ENCODE data around the gene USP6NL.

Gene USP6NL

DNA sequence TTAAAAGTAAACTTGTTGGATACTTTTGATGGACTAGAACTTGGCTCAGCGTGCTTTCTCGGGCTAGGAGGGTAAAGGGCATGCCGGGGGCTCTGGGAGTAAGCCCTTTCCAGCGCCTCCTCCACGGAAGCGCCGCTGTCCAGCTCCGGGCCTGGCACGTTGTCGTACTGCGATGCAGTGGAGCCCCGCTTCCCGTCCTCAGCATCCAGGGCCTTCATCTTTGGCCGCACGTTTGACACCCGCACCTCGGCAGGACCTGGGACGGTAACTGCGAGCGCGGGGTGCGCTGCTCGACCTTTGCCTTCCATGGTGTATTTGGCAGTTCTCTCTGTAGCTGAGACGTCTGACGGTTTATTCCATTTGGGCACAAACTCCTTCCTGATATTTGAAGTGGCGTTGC is 148.3 kb downstream of the USP6NL start:
- Mint-ChIP-seq H3K27me3 (no peaks in the 10 kb centered on the region), H3K4me3 (no peak overlapping the region), H3K36me3 (ENCODE audit: low read depth) (peaks cover 5% of the 10 kb centered on the region), H3K27ac (no peak overlapping the region), H3K4me1 (no peaks in the 10 kb centered on the region), H3K9me3 (no peaks in the 10 kb centered on the region)
- ATAC-seq (no peak), DNase-seq (no peak)

DNA sequence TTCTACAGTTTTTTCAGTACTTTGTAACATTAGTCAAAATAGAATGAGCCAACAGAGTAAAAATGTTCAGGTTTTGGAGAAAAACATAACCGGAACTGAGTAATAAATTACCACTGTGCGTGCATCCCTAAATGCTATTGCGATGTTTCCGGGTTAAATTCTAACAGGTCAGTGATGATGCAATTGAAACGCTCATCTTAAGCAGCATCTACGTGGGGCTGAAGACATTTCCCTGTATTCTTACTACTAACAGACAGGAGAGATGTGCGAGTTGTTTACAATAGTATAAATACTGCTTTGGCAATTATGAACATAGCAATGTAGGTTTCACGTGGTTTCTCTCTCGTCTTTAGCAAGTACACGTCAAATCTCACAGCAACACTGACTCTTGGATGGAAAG is 149.4 kb downstream of the USP6NL start:
- no peak for DNase-seq
- H3K9me3 Mint-ChIP-seq: no peaks in the 10 kb centered on the region
- no peak for ATAC-seq
- H3K27ac Mint-ChIP-seq: no peak overlapping the region
- H3K4me3 Mint-ChIP-seq: no peak overlapping the region
- H3K27me3 Mint-ChIP-seq: no peaks in the 10 kb centered on the region
- H3K36me3 Mint-ChIP-seq (ENCODE audit: low read depth): peaks cover 5% of the 10 kb centered on the region
- H3K4me1 Mint-ChIP-seq: no peaks in the 10 kb centered on the region

DNA sequence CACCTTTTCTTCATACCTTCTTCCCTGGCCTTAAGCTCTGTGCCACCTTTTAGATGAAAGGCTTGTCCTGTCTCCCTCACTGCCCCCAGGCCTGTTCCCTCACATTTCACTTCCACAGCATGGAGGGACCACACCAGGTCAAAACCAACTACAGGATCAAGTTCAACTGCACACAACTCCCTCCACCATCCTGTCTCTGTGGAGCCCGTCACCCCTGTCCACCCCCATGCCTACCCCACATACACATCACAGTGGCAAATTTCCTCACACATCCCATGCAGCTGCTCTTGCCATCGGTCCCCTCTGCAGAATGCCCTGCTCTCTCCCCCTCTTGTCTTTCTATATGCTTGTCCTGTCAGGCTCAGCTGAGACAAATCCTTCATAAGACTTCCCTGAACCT is 154.1 kb downstream of the USP6NL start:
- Mint-ChIP-seq H3K27me3 (no peaks in the 10 kb centered on the region), H3K36me3 (ENCODE audit: low read depth) (no peaks in the 10 kb centered on the region), H3K4me3 (no peak overlapping the region), H3K9me3 (no peaks in the 10 kb centered on the region), H3K27ac (no peak overlapping the region), H3K4me1 (no peaks in the 10 kb centered on the region)
- no peak for ATAC-seq
- DNase-seq: no peak

DNA sequence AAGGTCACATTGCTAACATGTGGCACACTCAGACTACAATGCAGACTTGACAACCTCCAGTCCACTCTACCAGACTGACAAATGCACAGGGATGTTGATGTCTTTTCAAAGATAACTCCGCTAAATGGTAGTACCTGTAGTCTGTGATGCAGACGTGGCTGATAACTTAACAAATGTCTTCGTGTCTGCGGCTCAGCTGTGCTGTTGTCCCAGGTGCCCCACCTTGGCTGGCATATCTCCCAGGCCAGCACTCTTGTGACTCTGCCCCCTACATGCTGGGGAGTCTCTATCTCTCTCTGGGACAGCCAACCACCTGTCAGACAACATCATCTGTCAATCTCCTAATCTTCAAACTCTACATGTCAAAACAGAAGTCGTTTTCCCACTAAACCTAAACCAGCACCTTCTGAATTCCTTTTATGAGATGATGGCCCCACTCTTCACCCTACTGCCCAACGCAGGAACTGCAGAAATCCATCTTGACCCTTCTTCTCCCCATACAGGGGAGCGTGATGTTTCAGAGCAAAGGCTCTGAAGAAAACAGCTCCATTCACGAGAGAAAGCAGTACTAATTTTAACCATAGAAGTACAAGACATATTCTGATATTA is 156.4 kb downstream of the USP6NL start:
- no peaks in the 10 kb centered on the region for H3K36me3 Mint-ChIP-seq (ENCODE audit: low read depth)
- DNase-seq: no peak
- peaks cover 2% of the 10 kb centered on the region for H3K4me1 Mint-ChIP-seq
- H3K27me3 Mint-ChIP-seq: no peaks in the 10 kb centered on the region
- no peaks in the 10 kb centered on the region for H3K9me3 Mint-ChIP-seq
- H3K27ac Mint-ChIP-seq: no peak overlapping the region
- H3K4me3 Mint-ChIP-seq: no peak overlapping the region
- no peak for ATAC-seq

DNA sequence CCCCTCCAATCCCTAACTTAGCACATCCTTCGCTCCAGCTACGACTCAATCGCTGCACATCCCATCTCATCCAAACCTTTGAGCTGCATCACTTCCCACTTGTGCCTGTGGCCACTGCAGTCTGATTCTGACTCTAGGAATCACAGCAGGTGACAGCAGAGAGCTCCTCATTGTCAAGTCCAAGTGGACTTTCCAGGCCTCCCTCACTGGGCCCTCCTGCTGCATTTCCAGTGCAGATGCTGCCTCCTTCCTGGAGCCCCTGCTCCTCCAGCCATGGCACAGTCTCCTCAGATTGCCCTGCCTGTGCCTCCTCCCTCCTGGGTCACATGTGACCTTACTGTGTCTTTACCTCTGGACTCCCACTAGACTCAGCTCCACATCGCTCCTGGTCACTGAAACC is 157.3 kb downstream of the USP6NL start:
- Mint-ChIP-seq H3K27ac (no peak overlapping the region), H3K4me1 (peaks cover 2% of the 10 kb centered on the region), H3K36me3 (ENCODE audit: low read depth) (no peaks in the 10 kb centered on the region), H3K4me3 (no peak overlapping the region), H3K9me3 (no peaks in the 10 kb centered on the region), H3K27me3 (no peaks in the 10 kb centered on the region)
- DNase-seq (no peak), ATAC-seq (no peak)

DNA sequence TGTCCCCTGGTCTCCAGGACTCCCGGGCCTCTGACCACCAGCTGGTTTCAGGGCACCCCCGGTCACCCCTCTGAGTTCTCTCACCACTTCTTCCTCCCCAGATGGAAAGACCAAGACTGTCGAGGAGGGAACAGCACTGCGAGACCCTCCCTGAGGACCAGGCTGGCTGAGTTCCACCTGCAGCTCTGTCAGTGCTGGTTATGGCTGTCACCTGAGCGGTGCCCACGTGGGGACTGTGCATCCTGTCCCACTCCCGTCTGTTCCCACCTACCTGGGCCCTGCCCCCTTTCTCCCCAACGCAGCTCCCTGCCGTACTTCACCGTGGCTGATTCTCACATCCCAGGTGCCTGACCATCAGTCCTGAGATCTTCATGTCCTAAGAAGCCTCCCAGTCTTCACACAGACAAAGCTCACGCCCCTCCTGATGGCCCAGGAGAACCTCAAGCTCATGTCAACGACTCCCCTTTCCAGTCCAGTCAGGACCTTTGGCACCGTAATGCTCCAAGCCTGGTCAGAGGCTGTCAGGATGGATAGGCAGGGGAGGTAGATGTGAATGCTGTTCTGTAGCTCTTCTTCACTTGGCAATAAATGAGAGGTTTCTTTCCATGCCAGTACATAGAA is 159.7 kb downstream of the USP6NL start:
- no peak for ATAC-seq
- H3K4me1 Mint-ChIP-seq: peaks cover 12% of the 10 kb centered on the region
- H3K27me3 Mint-ChIP-seq: peaks cover 3% of the 10 kb centered on the region

DNA sequence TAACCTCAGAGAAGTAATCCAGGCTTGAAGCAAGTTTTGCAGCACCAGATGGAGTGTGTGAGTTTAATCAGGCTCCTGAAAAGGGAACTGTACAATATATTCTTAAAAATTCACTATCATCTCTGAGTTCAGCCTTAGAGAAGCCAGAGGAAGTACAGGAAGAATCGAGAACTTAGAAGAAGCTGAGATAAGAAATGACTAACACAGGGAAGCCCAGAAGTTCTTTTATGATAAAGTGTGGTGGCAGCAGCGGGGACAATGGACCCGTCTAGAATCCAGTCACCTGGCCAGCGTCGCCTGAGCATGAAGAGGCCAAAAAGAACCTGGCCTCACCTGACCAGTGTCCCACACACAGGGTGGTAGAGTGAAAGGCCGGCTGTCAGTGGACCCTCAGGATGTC is 161.0 kb downstream of the USP6NL start:
- Mint-ChIP-seq H3K9me3 (no peaks in the 10 kb centered on the region), H3K27me3 (peaks cover 7% of the 10 kb centered on the region), H3K4me1 (peaks cover 15% of the 10 kb centered on the region), H3K4me3 (no peak overlapping the region), H3K36me3 (ENCODE audit: low read depth) (no peaks in the 10 kb centered on the region), H3K27ac (no peak overlapping the region)
- ATAC-seq: no peak
- DNase-seq: no peak

More for the DNA sequence above, 159.7 kb downstream of the USP6NL start:
- no peak for DNase-seq
- Mint-ChIP-seq H3K4me3 (no peak overlapping the region), H3K36me3 (ENCODE audit: low read depth) (no peaks in the 10 kb centered on the region), H3K27ac (no peak overlapping the region), H3K9me3 (no peaks in the 10 kb centered on the region)

DNA sequence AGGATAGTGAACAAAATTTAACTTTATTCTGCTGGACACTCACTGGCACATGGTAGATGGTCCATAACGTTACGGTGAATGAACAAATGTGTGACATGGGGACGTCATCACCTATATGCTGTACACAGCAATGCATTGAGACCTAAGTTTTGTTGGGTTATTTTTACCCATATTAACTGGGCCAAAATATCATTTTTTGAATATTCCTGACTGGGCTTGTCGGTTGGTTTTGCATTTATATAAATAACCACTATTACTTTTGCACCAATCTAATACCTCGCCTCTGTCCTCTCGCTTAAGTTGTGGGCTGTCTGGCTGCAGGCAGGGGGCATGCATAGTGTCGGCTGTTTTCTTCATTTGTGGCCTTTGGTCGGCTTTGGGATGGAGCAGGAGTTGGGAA is 161.7 kb downstream of the USP6NL start:
- no peak overlapping the region for H3K27ac Mint-ChIP-seq
- peaks cover 15% of the 10 kb centered on the region for H3K4me1 Mint-ChIP-seq
- no peak overlapping the region for H3K4me3 Mint-ChIP-seq
- peaks cover 7% of the 10 kb centered on the region for H3K27me3 Mint-ChIP-seq
- H3K36me3 Mint-ChIP-seq (ENCODE audit: low read depth): no peaks in the 10 kb centered on the region
- no peak for DNase-seq
- H3K9me3 Mint-ChIP-seq: no peaks in the 10 kb centered on the region
- ATAC-seq: no peak

DNA sequence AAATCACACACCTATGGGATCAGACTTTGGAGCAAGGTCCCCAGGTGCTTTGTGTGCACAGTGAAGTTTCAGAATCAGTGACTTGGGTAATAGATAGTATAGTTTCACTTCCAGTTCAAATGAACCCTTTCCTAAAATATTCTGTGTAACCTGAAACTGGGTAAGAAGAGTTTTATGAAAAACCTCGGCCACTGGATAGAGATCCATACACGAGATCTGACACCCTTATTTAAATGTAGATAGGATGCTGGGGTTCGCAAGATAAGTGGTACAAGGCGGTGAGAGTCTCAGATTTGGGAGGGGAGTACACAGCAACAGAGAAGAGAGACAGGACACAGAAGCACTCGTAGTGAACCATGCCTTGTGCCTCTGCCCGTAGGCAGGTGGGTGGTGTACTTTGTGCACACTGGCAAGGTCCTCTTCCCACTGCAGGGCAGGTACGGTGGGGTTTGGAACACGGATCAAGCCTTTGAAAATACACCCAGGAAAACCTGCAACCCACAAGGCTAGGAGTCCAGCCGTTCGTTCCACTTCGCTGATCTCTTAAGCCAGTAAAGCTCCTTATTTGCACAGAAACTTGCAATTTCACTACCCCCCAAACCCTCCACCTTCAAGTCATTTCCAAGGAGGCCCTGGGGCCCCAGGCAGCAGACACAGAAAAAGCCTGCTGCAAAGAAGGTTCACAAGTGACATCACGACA is 162.8 kb downstream of the USP6NL start:
- Mint-ChIP-seq H3K4me1 (peaks cover 15% of the 10 kb centered on the region), H3K4me3 (no peak overlapping the region)

DNA sequence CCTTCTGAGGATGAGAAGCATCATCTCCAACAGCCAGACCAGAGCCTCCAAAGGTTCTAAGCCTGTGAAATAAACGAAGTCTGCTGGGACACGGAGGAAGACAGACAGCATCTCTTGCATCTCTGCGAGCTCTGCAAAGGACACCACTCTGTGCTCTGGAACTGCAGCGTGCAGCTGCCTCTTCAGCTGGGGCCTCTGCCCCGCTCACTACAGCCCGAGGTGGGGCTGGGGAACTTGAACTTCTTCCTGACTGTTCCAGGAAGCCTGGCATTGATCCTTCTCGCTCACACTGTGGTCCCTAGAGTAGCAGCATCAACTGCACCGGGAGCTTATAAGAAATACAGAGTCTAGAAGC is 163.3 kb downstream of the USP6NL start:
- no peak overlapping the region for H3K27ac Mint-ChIP-seq
- peaks cover 7% of the 10 kb centered on the region for H3K27me3 Mint-ChIP-seq
- DNase-seq (no peak), ATAC-seq (no peak)
- H3K9me3 Mint-ChIP-seq: no peaks in the 10 kb centered on the region
- peaks cover 15% of the 10 kb centered on the region for H3K4me1 Mint-ChIP-seq
- H3K36me3 Mint-ChIP-seq (ENCODE audit: low read depth): no peaks in the 10 kb centered on the region
- H3K4me3 Mint-ChIP-seq: no peak overlapping the region

More for the DNA sequence above, 162.8 kb downstream of the USP6NL start:
- Mint-ChIP-seq H3K27ac (no peak overlapping the region), H3K27me3 (peaks cover 7% of the 10 kb centered on the region), H3K9me3 (no peaks in the 10 kb centered on the region), H3K36me3 (ENCODE audit: low read depth) (no peaks in the 10 kb centered on the region)
- no peak for ATAC-seq
- no peak for DNase-seq

DNA sequence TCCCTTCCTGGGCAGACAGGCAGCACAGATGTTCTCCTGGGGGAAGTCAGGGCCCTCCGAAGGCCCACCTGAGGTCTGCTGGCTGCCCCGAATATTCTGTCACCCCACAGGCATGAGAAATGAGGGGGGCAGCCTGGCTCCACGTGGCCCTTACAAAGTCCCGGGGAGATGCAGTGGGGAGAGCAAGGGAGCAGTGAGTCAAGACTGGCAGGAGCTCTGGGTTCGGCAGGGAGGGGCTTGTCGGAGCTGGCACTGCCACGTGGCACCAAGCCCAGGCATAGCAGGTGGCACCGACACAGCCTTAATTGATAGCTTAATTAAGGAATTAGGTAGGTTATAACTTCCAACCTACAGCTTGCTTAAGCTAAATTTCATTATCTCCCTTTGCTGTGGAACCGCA is 163.9 kb downstream of the USP6NL start:
- ATAC-seq (no peak), DNase-seq (no peak)
- no peaks in the 10 kb centered on the region for H3K9me3 Mint-ChIP-seq
- no peak overlapping the region for H3K4me3 Mint-ChIP-seq
- H3K27me3 Mint-ChIP-seq: peaks cover 7% of the 10 kb centered on the region
- peaks cover 17% of the 10 kb centered on the region for H3K4me1 Mint-ChIP-seq
- no peak overlapping the region for H3K27ac Mint-ChIP-seq
- no peaks in the 10 kb centered on the region for H3K36me3 Mint-ChIP-seq (ENCODE audit: low read depth)

DNA sequence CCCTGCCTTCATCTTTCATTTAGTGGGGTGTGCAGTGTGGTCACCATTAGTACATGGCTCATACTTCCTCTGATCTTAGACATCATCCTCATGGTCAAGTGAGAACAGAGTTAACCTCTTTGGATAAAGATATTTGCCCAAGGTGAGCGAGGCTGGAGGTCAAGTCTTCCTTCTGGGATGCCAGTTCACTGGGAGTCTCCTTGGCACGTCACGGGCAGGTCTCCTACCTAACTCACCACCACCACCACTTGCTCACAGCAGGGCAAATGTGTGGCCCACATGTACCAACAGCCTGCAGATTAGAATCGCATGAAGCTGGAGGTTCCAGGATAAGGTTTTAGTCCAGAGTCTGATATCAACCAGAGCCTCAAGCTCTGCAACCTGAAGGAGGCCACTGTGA is 164.6 kb downstream of the USP6NL start:
- H3K36me3 Mint-ChIP-seq (ENCODE audit: low read depth): no peaks in the 10 kb centered on the region
- H3K4me1 Mint-ChIP-seq: peaks cover 23% of the 10 kb centered on the region
- no peaks in the 10 kb centered on the region for H3K9me3 Mint-ChIP-seq
- peaks cover 7% of the 10 kb centered on the region for H3K27me3 Mint-ChIP-seq
- no peak overlapping the region for H3K4me3 Mint-ChIP-seq
- DNase-seq (no peak), ATAC-seq (no peak)
- no peak overlapping the region for H3K27ac Mint-ChIP-seq

DNA sequence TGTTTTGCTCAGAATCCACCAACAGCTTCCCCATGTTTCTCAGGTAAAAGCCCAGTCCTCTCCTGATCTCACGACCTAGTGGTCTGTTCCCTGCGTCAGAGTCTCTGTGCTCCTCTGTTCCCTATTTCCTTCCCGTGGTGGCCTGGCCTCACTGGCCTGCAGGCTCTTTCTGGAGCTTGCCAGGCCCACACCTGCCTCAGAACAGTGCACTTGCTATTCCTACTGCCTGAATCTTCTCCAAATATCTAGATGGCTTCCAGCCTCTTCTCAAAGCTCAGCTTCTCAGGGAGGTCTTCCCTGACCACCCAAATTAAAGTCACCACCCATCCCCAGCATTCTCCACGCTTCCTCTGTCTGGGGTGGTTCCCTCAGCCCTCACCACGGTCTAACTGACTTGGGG is 165.3 kb downstream of the USP6NL start:
- Mint-ChIP-seq H3K36me3 (ENCODE audit: low read depth) (no peaks in the 10 kb centered on the region), H3K9me3 (no peaks in the 10 kb centered on the region), H3K27ac (no peak overlapping the region), H3K4me1 (peaks cover 30% of the 10 kb centered on the region), H3K27me3 (peaks cover 7% of the 10 kb centered on the region), H3K4me3 (no peak overlapping the region)
- DNase-seq (no peak), ATAC-seq (no peak)

DNA sequence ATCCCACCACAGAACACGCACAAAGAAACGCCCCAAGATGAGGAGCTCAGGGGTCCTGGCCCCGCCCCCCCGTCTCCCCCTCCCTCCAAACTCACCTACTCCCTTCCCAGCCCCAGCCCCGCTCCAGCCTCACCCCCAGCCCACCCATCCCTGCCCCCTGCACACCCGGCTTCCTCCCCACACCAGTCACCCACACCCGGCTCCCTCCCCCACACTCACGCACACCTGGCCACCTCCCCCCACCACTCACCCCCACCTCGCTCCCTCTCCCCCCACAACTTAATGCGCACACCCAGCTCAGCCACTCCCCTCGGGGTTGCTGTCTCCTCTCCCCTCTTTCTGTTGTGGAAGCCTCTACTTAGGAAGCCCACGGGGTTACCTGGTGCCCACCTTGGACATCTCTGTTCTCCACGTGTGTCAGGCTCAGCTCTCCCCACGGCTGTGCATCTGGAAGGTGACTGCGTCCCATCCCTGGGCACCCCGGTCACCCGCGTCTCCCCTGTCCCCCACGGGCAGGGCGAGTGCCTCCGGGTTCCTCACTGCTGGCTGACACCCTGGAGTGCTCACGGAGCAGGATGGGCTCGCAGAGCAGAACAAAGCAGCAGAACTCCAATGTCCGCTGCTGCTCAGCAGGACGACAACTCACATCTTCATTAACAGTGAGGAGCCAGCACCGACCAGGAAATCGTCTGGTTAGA is 166.8 kb downstream of the USP6NL start:
- DNase-seq (no peak), ATAC-seq (no peak)
- Mint-ChIP-seq H3K27ac (no peak overlapping the region), H3K4me1 (peaks cover 43% of the 10 kb centered on the region), H3K4me3 (no peak overlapping the region), H3K36me3 (ENCODE audit: low read depth) (no peaks in the 10 kb centered on the region), H3K27me3 (peaks cover 7% of the 10 kb centered on the region), H3K9me3 (no peaks in the 10 kb centered on the region)

DNA sequence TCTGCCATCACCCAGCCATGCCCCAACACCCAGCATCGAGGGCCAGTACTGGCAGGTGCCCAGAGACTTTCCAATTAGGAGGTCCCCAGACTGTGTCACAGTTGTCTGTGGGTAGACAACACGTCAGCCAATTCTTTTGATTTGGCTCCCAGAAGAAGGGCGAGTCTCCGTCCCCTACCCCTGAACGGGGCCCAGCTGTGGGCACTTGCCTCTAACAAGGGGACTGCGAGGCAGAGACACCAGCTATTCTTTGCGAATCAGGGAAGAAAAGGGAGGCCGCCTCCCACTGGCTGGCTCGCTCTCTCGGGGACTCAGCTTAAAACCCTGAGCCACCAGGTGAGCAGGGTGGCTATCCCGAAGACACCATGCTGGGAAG is 167.3 kb downstream of the USP6NL start:
- Mint-ChIP-seq H3K27ac (no peak overlapping the region), H3K4me1 (peaks cover 46% of the 10 kb centered on the region), H3K36me3 (ENCODE audit: low read depth) (no peaks in the 10 kb centered on the region), H3K9me3 (no peaks in the 10 kb centered on the region), H3K27me3 (peaks cover 7% of the 10 kb centered on the region), H3K4me3 (no peak overlapping the region)
- ATAC-seq (no peak), DNase-seq (no peak)

Data from activated naive CD8-positive, alpha-beta T cell treated with anti-CD3 and anti-CD28 coated beads, Interleukin-2, amount 50 U/mL, for 24 hours (primary cell).